Measurements from ENCODE around the gene KRTAP2-2.
"Not testable (repeated sequence)": the region's sequence is repeated elsewhere in the genome, so short reads cannot be mapped to it uniquely, and the experiment has no call there.

KRTAP2-2 gene

DNA sequence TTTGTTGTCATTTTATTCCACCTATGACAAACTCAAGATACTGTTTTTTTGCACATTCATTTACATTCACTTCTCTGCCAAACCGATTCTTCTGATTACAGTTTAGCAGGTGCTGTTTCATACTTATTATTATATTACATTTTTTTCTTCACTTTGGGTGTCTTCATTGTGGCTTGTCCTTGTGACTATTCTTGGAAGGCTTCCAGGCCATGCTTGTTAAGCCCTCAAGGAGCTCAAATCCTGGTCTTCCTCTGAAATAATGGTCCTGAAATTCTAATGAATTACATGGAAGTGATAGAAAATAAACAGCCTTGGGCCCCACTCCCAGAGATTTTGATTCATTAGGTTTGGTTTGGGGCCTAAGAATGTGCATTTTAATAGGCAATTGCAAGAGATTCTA lies 9.3 kb upstream of the KRTAP2-2 start:
- no peak for DNase-seq

DNA sequence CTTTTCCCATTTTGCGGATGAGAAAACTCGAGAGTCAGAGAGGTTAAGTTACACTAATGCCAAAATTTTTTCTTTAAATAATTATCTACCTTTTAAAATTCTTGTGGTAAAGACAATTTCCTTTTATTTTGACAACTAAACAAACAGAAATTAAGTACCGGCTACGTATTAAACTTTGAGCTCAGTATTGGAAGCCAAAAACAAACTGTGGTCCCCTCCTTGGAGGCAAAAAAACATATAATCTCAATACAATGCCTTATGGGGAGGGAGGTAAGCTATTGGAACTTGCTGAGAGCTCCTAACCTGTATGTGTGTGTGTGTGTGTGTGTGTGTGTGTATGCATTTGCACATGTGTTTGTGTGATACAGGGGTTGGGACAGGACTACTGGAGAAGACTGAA lies 8.4 kb upstream of the KRTAP2-2 start:
- no peak for DNase-seq

DNA sequence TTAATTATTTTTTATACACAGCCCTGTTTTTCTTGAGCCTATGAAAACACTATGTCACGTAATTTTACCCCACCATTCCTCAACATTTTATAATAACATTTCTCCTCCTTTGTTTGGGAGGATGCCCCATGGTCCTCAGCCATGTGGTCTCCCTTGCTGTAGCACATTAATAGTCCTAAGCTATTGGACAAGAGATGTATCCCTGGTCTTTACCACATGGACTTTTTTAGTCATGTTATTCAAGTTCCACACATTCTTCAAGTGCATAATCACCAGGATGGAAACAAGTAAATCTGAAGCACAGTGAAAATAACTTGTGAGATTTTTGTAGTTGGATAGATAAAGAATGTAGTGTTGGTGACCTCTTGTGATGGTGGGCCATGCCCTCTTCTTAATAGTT lies 6.9 kb upstream of the KRTAP2-2 start:
- DNase-seq, result no peak

DNA sequence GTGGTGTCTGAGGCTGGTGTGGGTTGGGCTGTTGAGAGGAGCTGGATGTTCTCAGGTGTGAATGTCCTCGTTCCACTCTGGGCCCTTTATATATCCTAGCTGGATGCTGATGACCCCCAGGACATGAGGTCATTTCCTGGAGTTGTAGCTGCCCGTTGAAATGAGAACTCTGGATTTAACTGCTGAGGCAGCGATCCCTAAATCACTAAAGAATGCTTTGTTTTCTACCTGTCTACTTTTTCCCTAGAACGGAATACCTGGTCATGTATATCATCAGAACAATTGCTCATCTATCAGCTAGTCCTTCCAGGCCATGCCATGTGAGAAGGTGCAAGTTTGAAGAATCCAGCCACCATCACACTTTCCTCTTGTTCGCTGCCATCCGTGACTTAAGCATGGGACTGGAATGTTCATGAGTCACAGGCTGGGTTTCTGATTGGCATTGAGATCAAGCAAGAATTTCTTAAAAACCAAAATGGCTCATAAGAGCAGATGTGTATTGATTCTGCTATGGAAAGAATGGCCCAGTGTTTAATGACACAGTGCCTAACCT lies 5.1 kb upstream of the KRTAP2-2 start, which contains the start of gene KRTAP2-3:
TSS of gene KRTAP2-3 (minus strand) at position 63 of the 553 bp plus-strand sequence. CDS start 64 bp downstream, outside the sequence.
- no peak for DNase-seq

DNA sequence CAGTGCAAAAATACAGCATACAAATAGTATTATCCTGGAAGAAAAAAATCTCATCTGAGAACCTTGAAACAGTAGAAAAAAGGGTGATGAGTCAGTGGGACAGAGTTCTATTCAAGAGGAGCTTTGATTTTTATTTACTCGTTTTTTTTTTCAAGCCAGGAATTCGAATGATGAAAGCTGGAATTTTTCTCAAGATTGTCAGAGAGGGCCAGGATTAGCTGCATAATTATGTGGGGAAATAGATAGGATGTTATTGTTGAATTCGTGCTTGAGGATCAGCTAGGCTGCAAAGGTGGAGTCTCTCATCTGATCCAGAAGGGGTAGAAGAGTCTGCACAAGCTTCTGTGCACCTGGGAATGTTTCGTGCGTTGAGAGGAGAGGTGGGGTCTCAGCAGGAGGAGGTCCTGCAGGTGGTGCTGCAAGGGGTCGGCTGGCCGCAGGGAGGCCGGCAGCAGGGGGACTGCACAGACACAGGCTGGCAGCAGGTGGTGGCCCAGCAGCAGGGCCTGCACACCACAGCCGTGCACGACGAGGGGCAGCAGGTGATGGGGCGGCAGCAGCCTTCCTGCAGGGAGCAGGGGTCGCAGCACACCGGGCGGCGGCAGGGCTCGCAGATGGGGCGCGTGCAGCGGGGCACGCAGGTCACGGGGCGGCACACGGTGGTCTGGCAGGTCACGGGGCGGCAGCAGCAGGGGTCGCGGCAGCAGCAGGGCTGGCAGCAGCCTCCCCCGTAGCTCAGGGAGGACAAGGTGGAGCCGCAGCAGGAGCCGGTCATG lies 4.4 kb upstream of the KRTAP2-2 start:
- DNase-seq, result not testable (repeated sequence)

DNA sequence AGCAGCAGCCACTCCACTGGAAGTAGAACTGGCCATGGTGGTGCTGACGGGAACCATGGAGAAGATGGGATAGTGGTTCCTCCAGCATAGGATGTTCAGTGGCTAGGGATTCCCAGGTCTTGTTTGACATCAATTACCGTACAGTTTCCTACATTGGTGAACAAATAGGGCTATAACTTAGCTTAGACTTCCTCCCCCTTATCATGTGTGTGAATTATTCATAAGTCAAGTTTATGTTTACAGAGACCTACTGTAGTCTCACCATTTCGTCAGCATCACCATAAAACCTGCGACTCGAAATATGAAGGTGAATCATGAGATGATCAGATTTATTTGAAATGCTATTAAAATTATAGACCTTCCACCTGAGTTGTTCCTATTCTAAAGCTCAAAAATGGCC lies 3.7 kb upstream of the KRTAP2-2 start:
- no peak for DNase-seq

DNA sequence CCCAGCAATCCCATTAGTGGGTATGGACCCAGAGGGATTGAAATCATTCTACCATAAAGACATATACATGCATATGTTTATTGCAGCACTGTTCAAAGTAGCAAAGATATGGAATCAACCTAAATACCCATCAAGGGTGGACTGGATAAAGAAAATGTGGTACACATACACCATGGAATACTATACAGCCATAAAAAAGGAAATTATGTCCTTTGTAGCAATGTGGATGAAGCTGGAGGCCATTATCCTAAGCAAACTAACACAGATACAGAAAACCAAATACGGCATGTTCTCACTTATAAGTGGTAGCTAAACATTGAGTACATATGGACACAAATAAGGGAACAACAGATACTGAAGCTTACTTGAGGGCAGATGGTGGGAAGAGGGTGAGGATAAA lies 2.5 kb upstream of the KRTAP2-2 start:
- DNase-seq, result no peak

DNA sequence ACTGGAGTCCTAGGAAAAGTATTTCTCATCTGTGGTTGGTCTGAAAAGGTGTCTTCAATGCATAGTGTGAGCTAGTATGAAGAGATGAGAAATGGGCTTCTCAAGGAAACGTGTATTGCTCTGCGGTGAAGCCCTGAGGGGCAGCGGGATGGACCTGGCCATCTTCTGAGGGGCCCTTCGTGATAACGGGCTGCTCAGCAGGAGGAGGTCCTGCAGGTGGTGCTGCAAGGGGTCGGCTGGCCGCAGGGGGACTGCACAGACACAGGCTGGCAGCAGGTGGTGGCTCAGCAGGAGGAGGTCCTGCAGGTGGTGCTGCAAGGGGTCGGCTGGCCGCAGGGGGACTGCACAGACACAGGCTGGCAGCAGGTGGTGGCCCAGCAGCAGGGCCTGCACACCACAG lies 474 bp downstream of the KRTAP2-2 start:
- not testable (repeated sequence) for DNase-seq

DNA sequence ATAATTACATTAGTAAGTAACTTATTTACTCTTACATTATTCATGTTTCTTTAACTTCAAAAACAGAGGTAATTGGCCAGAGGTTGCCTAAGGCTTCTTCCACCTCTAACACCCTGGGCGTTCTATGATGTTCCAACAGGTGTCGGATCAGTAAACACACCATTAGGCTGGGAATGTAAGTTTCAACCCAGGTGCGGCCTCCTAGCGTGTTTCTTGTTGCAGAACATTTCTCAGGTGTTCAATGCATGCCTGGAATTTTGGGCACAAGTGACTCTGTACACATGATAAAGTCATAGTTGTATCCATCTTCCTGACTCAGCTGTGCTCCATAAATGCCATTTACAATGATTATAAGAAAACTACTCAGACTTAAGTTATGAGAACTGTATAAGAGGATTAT lies 1.0 kb downstream of the KRTAP2-2 start:
- DNase-seq, result no peak

DNA sequence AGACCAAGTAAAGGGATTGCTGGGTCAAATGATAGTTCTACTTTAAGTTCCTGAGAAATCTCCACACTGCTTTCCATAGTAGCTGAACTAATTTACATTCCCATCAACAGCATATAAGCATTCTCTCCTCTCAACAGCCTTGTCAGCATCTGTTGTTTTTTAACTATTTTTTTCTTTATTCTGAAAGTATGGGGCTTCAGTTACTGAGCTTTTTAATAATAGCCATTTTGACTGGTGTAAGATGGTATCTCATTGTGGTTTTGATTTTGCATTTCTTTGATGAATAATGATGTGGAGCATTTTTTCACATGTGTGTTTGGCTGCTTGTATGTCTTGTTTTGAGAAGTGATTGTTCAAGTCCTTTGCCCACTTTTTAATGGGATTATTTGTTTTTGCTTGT lies 2.5 kb downstream of the KRTAP2-2 start:
- DNase-seq, result no peak

DNA sequence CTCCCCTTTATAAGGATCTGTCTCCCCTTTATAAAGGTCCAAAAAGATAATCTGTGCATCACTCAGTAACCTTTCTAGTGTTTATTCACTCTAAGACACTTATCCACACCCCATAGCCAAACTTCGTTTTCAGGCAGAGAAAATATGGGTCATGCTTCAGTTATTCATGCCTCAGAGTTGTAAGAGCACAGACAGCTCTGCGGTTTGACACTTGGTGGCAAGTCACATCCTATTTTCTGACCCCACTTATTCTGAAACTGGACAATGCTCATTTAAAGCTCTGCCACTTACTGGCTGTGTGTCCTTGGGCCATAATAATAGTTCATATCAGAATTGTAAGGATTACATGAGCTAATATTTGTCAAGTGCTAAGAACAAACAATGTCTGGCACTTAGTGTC lies 5.9 kb downstream of the KRTAP2-2 start:
- no peak for DNase-seq

DNA sequence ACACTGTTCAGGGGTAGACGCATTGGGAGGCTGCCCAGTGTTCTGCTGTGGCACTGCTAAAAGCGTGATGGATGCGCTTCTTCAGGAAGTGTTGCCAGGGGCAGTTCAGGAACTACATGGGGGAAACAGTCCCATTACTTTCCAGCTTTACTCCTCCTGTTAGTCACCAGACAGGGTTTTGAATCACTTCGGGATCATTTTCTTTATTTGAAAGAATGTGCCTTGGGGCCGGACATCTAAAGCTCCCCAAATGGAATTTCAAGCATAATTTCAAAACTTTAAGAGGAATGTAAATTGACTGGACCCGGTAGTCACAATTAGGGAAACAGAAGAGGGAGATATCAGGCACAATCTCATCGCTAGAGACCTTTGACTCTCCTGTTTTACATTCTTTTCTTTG lies 6.6 kb downstream of the KRTAP2-2 start:
- no peak for DNase-seq

DNA sequence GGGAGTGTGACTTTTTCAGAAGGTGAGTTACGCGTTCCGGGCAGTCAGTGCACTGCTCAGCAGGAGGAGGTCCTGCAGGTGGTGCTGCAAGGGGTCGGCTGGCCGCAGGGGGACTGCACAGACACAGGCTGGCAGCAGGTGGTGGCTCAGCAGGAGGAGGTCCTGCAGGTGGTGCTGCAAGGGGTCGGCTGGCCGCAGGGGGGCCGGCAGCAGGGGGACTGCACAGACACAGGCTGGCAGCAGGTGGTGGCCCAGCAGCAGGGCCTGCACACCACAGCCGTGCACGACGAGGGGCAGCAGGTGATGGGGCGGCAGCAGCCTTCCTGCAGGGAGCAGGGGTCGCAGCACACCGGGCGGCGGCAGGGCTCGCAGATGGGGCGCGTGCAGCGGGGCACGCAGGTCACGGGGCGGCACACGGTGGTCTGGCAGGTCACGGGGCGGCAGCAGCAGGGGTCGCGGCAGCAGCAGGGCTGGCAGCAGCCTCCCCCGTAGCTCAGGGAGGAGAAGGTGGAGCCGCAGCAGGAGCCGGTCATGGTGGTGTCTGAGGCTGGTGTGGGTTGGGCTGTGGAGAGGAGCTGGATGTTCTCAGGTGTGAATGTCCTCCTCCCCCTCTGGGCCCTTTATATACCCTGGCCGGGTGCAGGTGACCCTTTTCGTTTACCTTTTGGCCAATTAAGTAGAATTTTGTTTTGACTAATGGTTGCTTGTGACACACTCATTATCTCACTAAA lies 8.1 kb downstream of the KRTAP2-2 start, which contains the start of gene KRTAP2-1:
TSS of gene KRTAP2-1 (minus strand) at position 582 of the 731 bp plus-strand sequence. CDS start at position 533, 49 bp downstream.
- DNase-seq, result not testable (repeated sequence)

DNA sequence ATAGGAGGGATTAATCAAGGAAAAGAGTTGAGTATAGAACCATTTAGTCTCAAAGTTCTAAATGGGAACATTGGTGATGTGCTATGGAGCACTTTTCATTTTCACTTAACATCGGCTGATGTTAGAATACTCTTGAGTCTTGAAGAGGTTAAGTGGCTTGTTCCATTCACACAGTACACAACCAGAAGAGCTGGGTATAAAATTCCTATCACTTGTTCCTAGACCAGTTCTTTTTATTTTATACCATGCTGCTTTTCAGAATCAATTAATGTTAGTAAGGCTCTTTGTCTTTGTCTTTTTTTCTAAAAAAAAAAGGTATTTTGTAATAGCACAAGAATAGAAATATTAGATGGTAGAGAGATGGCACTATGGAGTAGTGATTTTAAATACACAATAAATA lies 12.1 kb downstream of the KRTAP2-2 start:
- no peak for DNase-seq

DNA sequence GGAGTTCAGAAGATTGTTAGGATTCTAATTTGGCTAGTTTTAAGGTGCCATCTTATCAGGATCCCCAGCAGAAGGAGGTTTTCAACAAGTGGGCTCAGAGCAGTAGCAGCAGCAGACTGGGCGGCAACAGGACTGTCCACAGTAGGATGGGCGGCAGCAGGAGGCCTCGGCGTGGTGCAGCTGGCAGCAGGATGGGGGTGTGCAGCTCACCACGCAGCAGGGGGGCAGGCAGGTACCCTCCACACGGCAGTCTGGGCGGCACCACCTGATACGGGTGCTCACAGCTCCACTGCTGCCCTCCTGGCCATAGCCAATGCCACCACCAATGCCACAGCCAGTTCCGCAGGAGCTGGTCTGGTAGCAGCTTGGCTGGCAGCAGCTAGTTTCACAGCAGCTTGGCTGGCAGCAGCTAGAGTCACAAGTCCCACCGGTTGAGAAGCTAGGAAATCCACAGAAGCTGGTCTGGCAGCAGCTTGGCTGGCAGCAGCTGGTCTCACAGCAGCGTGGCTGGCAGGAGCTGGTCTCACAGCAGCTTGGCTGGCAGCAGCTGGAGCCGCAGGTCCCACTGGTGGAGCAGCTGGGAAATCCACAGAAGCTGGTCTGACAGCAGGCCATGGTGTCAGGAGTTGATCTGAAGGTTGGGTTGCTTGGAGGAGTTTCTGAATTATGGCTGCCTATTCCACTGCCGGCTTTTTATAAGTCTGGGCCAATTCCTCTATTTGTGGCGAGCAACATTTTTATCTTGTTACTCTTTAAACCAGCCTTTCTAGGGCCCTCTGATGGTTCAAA lies 14.1 kb downstream of the KRTAP2-2 start, which contains the start of gene KRTAP1-1:
TSS of gene KRTAP1-1 (minus strand) at position 668 of the 789 bp plus-strand sequence. CDS start at position 615, 53 bp downstream.
- not testable (repeated sequence) for DNase-seq

DNA sequence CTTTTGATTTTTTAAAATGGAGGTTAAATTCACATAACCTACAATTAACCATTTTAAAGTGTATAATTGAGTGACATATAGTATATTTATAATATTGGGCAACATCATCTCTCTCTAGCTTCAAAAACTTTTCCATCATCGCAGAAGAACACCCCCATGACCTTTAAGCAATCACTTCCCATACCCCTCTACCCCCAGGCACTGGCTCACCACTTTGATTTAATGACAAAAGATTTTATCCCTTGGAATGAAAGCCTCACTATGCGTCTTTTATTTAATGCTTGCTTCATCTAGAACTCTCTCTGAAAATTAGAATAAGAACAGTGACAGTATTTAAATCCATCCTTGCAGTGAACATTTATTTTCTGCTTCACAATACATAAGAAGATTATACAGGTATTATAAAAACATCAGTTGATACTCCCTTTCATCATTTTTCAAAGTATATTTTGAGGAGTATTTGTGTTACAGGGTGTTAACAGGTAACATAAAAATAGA lies 17.1 kb downstream of the KRTAP2-2 start:
- no peak for DNase-seq

DNA sequence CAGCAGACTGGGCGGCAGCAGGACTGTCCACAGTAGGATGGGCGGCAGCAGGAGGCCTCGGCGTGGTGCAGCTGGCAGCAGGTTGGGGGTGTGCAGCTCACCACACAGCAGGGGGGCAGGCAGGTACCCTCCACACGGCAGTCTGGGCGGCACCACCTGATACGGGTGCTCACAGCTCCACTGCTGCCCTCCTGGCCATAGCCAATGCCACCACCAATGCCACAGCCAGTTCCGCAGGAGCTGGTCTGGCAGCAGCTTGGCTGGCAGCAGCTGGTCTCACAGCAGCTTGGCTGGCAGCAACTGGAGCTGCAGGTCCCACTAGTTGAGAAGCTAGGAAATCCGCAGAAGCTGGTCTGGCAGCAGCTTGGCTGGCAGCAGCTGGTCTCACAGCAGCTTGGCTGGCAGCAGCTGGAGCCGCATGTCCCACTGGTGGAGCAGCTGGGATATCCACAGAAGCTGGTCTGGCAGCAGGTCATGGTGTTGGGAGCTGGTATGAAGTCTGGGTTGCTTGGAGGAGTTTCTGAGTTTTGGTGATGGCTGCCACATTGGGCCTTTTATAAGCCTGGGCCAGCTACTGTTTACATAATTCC lies 20.6 kb downstream of the KRTAP2-2 start, which contains the start of gene KRTAP1-3:
TSS of gene KRTAP1-3 (minus strand) at position 529 of the 590 bp plus-strand sequence. CDS start at position 476, 53 bp downstream.
- DNase-seq, result not testable (repeated sequence)

DNA sequence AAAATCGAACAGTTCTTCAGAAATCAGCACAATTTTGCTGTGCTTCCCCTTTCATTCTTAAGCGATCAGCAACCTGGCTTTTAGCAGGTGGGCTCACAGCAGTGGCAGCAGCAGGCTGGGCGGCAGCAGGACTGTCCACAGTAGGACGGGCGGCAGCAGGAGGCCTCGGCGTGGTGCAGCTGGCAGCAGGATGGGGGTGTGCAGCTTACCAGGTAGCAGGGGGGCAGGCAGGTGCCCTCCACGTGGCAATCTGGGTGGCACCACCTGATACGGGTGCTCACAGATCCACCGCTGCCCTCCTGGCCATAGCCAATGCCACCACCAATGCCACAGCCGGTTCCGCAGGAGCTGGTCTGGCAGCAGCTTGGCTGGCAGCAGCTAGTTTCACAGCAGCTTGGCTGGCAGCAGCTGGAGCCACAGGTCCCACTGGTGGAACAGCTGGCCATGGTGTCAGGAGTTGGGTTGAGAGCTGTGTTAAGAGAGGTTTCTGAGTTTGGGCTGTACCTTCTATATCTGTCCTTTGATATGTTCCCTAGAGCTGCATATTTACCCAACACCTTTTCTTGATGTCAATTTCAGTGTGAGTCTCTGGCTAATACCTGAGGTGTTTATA lies 25.3 kb downstream of the KRTAP2-2 start, which contains the start of gene KRTAP1-4:
TSS of gene KRTAP1-4 (minus strand) at position 563 of the 613 bp plus-strand sequence. CDS start at position 446, 117 bp downstream.
- no peak for DNase-seq

DNA sequence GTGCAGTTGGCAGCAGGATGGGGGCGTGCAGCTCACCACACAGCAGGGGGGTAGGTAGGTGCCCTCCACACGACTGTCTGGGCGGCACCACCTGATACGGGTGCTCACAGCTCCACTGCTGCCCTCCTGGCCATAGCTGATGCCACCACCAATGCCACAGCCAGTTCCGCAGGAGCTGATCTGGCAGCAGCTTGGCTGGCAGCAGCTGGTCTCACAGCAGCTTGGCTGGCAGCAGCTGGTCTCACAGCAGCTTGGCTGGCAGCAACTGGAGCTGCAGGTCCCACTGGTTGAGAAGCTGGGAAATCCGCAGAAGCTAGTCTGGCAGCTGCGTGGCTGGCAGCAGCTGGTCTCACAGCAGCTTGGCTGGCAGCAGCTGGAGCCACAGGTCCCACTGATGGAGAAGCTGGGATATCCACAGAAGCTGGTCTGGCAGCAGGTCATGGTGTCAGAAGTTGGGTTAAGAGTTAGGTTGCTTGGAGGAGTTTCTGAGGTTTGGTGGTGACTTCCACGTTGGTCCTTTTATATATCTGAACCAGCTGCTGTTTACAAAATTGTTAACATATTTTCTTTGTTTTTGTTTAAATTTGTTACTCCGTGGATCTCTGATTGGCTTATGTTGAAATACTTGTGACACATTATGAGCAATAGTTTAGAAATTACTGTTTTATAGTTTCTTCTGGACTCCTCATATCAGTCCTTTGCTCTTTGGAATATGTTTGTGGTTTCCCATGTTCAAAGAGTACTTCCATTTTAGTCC lies 28.1 kb downstream of the KRTAP2-2 start, which contains the start of gene KRTAP1-5:
TSS of gene KRTAP1-5 (minus strand) at position 494 of the 757 bp plus-strand sequence. CDS start at position 441, 53 bp downstream.
- no peak for DNase-seq

DNA sequence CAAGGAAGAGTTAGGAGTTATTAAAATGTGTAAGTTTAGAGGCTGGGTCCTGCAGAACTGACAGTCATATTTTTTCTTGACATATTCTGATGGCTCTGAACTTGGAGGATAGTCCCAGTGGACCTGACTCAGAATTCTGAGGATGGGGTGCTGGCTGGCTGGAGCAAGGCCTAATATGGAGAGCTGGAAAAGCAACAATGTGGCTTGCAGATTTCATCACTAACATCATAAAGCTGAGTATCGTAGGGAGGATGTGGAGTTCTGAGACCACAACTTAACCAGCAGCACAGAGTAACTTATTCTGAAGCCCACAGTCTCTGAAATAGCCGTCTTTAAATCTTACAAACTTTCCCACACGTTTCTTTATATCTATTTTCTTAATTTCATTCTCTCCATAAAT lies 30.3 kb downstream of the KRTAP2-2 start:
- DNase-seq, result no peak

Data from activated CD4-positive, CD25-positive, alpha-beta regulatory T cell (primary cell).